CD14-positive monocyte (primary cell): ENCODE measurements around the gene FIGNL2. TPM values are rescaled to one million over a fixed set of nuclear protein-coding genes. Genes with fewer than 3 reads are reported as not detected.

Source experiments
- DNase-seq, 3 donors: peaks; one replicate each; pipeline ENCODE4 v3.0.0-alpha.2; 2011 to 2022
- H2AFZ ChIP-seq: 2 replicates; pipeline ENCODE4 v1.6.0; 2012; ENCODE audit warnings: mild to moderate bottlenecking, low read depth, low read length, inconsistent platforms; ENCODE audit not compliant: insufficient read depth, poor library complexity, severe bottlenecking
- H3K27ac ChIP-seq, 2 donors: 1 replicate in 1 of 2; 2 replicates in 1 of 2; pipeline ENCODE4 v1.5.1; 2012 to 2013; ENCODE audit warnings: low read length in 2 of 2, control low read depth in 1 of 2, inconsistent platforms in 1 of 2, low read depth in 1 of 2, mild to moderate bottlenecking in 1 of 2
- H3K27me3 ChIP-seq, 2 donors: one replicate each; pipeline versions ENCODE4 v1.6.0 to v1.6.1; 2011 to 2013; ENCODE audit warnings: low read length in 2 of 2; ENCODE audit not compliant: control insufficient read depth in 2 of 2, insufficient read depth in 2 of 2
- H3K36me3 ChIP-seq, 2 donors: replicated peaks in 1 of 2; 1 replicate in 1 of 2; 2 replicates in 1 of 2; pipeline versions ENCODE4 v1.5.1 to v1.6.1; 2012 to 2013; ENCODE audit warnings: low read length in 2 of 2, control low read depth in 1 of 2, inconsistent platforms in 1 of 2, mild to moderate bottlenecking in 1 of 2; ENCODE audit not compliant: insufficient read depth in 2 of 2, control insufficient read depth in 1 of 2
- H3K4me1 ChIP-seq, 2 donors: 1 replicate in 1 of 2; 2 replicates in 1 of 2; pipeline versions ENCODE4 v1.5.1 to v1.6.1; 2012 to 2013; ENCODE audit warnings: low read length in 2 of 2, control low read depth in 1 of 2, inconsistent platforms in 1 of 2, mild to moderate bottlenecking in 1 of 2, moderate library complexity in 1 of 2; ENCODE audit not compliant: insufficient read depth in 2 of 2, control insufficient read depth in 1 of 2
- H3K4me2 ChIP-seq: replicated peaks from 2 replicates; pipeline ENCODE3; 2012; ENCODE audit warnings: low read length, moderate library complexity, mild to moderate bottlenecking; ENCODE audit not compliant: poor library complexity, severe bottlenecking; ENCODE audit errors: extremely low read depth
- H3K4me3 ChIP-seq, 3 experiments: fragments of 200-600 bp in 1 of 3; sonication (generic) in 1 of 3; replicated peaks in 1 of 3; 1 replicate in 2 of 3; 2 replicates in 1 of 3; pipeline ENCODE4 v1.5.1; 2011 to 2013; ENCODE audit warnings: low read length in 3 of 3, mild to moderate bottlenecking in 3 of 3, control low read depth in 2 of 3, low read depth in 2 of 3, inconsistent platforms in 1 of 3, moderate library complexity in 1 of 3
- H3K79me2 ChIP-seq: 2 replicates; pipeline ENCODE4 v1.6.0; 2012; ENCODE audit warnings: mild to moderate bottlenecking, control low read depth, inconsistent platforms, low read length, moderate library complexity; ENCODE audit not compliant: insufficient read depth
- H3K9ac ChIP-seq: 2 replicates; pipeline ENCODE4 v1.6.0; 2017; ENCODE audit warnings: low read length, mild to moderate bottlenecking; ENCODE audit not compliant: insufficient read depth, poor library complexity, severe bottlenecking
- H3K9me3 ChIP-seq, 2 donors: replicated peaks in 1 of 2; 1 replicate in 1 of 2; 2 replicates in 1 of 2; pipeline versions ENCODE4 v1.5.1 to v1.6.1; 2012 to 2013; ENCODE audit warnings: low read length in 2 of 2, control low read depth in 1 of 2; ENCODE audit not compliant: control insufficient read depth in 1 of 2, insufficient read depth in 1 of 2
- H4K20me1 ChIP-seq: 2 replicates; pipeline ENCODE4 v1.6.0; 2012; ENCODE audit warnings: mild to moderate bottlenecking, low read length, control low read depth, moderate library complexity; ENCODE audit not compliant: insufficient read depth
- H3K27ac Mint-ChIP-seq, 7 donors: one replicate each; pipeline ENCODE4 v1.8.0; 2020; ENCODE audit warnings: mild to moderate bottlenecking in 7 of 7, mixed read lengths in 7 of 7, moderate library complexity in 6 of 7, inconsistent platforms in 2 of 7
- H3K27me3 Mint-ChIP-seq, 3 donors: one replicate each; pipeline ENCODE4 v1.8.0; 2021 to 2022; ENCODE audit warnings: low read depth in 3 of 3, mild to moderate bottlenecking in 3 of 3, mixed read lengths in 3 of 3, moderate library complexity in 3 of 3, inconsistent platforms in 1 of 3
- H3K36me3 Mint-ChIP-seq, 2 donors: one replicate each; pipeline ENCODE4 v1.8.0; 2020; ENCODE audit warnings: mixed read lengths in 2 of 2, inconsistent platforms in 1 of 2, mild to moderate bottlenecking in 1 of 2
- H3K4me1 Mint-ChIP-seq: one replicate; pipeline ENCODE4 v1.8.0; 2020; ENCODE audit warnings: mild to moderate bottlenecking, mixed read lengths
- H3K4me3 Mint-ChIP-seq, 2 donors: one replicate each; pipeline ENCODE4 v1.8.0; 2020; ENCODE audit warnings: mild to moderate bottlenecking in 2 of 2, mixed read lengths in 2 of 2, moderate library complexity in 1 of 2
- H3K9me3 Mint-ChIP-seq, 7 donors: one replicate each; pipeline ENCODE4 v1.8.0; 2020 to 2022; ENCODE audit warnings: mixed read lengths in 7 of 7, mild to moderate bottlenecking in 6 of 7, moderate library complexity in 6 of 7, inconsistent platforms in 2 of 7
- CTCF ChIP-seq: fragments of 200-600 bp; IDR thresholded peaks from one replicate; pipeline ENCODE4 v1.8.0; 2022; ENCODE audit warnings: antibody characterized with exemption, mild to moderate bottlenecking
- WGBS: methylation state at CpG from one replicate; pipeline ENCODE4 v1.1.5; 2013; ENCODE audit warnings: missing lambda C conversion rate; ENCODE audit not compliant: insufficient coverage; 5-methylcytosine and 5-hydroxymethylcytosine counted together
- intact Hi-C, 2 donors: fragments of 100-400 bp; cut with micrococcal nuclease; formaldehyde crosslinking; loops; one replicate each; pipeline versions ENCODE4 v1.15.0 to v1.15.1; 2023
- polyA plus RNA-seq, 3 donors: library from polyadenylated mRNA; depleted of rRNA in 1 of 3; unstranded in 2 of 3; stranded (reverse) in 1 of 3; fragments of 300-500 nt in 2 of 3; fragments of >200 nt in 1 of 3; fragmentation: Illumina TruSeq in 2 of 3; gene quantifications; 1 replicate in 2 of 3; 2 replicates in 1 of 3; pipeline ENCODE4 v1.2.3, GENCODE V29; 2012 to 2021

FIGNL2 gene
- polyA plus RNA-seq, 3 donors: 0.06 to 0.52 TPM; not detected in 1

DNA sequence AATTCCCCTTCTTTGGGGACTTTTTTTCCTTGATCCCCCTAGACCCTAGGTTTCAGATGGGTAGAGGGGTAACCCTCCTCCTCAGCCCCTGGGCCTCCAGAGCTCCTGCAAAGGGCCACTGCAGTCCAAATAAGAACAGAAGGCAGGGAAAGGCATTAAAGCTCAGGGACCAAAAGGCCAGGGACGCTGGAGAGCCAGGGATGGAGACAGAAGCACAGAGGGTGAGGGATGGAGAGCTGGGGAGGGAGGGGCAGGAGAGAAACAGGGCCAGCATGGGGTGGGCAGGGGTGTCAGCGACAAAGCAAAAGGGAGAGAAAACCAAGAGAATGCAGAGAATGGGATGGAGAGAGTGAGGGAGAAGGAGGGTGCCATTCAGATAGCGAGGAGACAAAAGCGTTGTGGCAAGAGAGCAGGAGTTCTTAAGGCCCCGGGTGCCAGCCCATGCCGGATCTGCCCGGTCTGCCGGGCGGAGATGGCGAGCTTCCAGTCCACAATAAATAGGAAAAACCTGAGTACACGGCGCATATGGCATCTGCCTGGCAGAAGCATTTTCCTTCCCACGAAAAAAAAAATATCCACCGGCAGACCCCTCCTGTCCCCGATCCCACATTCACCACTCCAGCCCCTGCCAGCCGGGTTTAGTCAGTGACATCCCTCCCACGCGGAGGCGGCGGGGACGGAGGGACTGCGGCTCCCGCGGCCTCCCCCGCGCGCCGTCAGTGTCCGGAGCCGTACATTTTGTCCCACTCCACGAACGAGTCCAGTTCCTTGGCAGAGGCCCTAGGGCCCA lies 28.6 kb downstream of the FIGNL2 start:
- Mint-ChIP-seq H3K27me3 (peaks cover 10 to 30% (median 29%) of the 10 kb centered on the region in 3 donors), H3K36me3 (peaks cover 4 to 12% of the 10 kb centered on the region in 2 donors), H3K4me3 (peak overlapping the region; percentile 77 to 80), H3K4me1 (peaks cover 40% of the 10 kb centered on the region), H3K9me3 (peaks cover 0 to 3% (median 0%) of the 10 kb centered on the region in 7 donors), H3K27ac (no peak overlapping the region)
- Histone ChIP-seq H2AFZ (peak overlapping the region; percentile 88), H3K9me3 (no peaks in the 10 kb centered on the region), H3K79me2 (peaks cover 9% of the 10 kb centered on the region), H3K27me3 (peaks cover 0 to 22% of the 10 kb centered on the region in 2 donors), H3K4me1 (peaks cover 24 to 51% of the 10 kb centered on the region in 2 donors), H3K4me2 (peak overlapping the region; percentile 86), H3K9ac (peak overlapping the region; percentile 83), H3K27ac (peak overlapping the region in 1 of 2 donors; percentile 14), H3K36me3 (no peaks in the 10 kb centered on the region), H3K4me3 (peak overlapping the region; percentile 39 to 85 (median 81)), H4K20me1 (no peaks in the 10 kb centered on the region)
- no peak for DNase-seq
- intact Hi-C loops: loop anchor here in 1 of 2 donors (5.0 to 10.0 kb wide), 2 partner anchors 52 to 395 kb away; partner anchors contain the start of gene SLC4A8
- TF ChIP-seq CTCF: no peak
- 25% methylated on average over 31 of the region's 32 CpGs for WGBS

DNA sequence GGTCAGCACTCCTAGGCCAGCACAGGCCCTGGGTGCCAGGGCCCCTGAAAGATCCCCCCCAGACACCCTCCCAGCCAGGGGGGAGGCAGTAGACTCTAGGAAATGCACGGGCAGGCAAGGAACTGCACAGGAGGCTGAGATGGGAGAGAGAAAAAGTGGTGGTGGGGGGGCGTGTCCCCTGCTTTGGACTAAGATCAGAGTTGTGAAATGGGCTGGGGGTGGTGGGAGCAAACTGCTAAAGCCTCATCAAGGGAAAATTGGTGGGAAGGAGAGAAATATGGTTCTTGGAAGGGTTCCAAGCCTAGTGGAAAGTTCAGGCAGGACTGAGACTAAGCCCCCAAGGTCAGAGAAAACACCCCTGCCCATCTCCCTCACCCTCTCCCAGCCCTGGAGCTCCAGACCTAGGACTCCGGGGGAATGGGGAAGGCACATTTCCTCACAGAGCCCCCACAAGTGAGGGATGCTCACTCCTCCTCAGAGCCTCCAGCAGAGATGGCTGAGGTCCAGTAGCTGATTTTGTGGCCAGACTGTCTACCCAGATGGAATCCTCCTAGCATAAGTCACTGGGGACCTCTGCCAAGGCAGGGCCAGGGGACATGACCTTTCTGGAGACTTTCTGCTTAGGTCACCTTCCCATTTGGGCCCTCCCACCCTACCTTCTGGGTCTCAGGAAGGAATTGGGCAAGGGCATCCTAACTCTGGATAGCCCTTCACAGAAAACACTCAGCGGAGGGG lies 29.8 kb downstream of the FIGNL2 start:
- Histone ChIP-seq H4K20me1 (no peaks in the 10 kb centered on the region), H3K4me1 (peaks cover 26 to 53% of the 10 kb centered on the region in 2 donors), H3K27me3 (peaks cover 0 to 23% of the 10 kb centered on the region in 2 donors), H3K9ac (no peak overlapping the region), H3K36me3 (no peaks in the 10 kb centered on the region), H3K4me2 (no peak overlapping the region), H3K9me3 (no peaks in the 10 kb centered on the region), H3K79me2 (peaks cover 9% of the 10 kb centered on the region), H2AFZ (no peak overlapping the region), H3K4me3 (no peak overlapping the region), H3K27ac (no peak overlapping the region)
- peaks cover 0 to 12% of the 10 kb centered on the region in 2 donors for H3K36me3 Mint-ChIP-seq
- no peak for TF ChIP-seq CTCF
- intact Hi-C loops: loop anchor here in 1 of 2 donors (10.0 kb wide), 1 partner anchor 394 kb away; the partner anchor contains the start of gene SLC4A8
- peaks cover 35% of the 10 kb centered on the region for H3K4me1 Mint-ChIP-seq
- peaks cover 10 to 35% (median 28%) of the 10 kb centered on the region in 3 donors for H3K27me3 Mint-ChIP-seq
- H3K27ac Mint-ChIP-seq: no peak overlapping the region
- WGBS: 70% methylated on average over 3 of the region's 4 CpGs
- no peak for DNase-seq
- no peak overlapping the region for H3K4me3 Mint-ChIP-seq
- H3K9me3 Mint-ChIP-seq: peaks cover 0 to 3% (median 0%) of the 10 kb centered on the region in 7 donors
